ENCODE data around the gene POP4. TPM values are rescaled to one million over a fixed set of nuclear protein-coding genes. Genes with fewer than 3 reads are reported as not detected.
A peak's percentile ranks its signal among the peaks of the same experiment; 100 is the strongest.

The POP4 gene
- total and polyA plus RNA-seq, 9 of the 15 experiments (the other 6 are each of a cell fraction or from before 2014, with no cell fraction given) = 42.1 to 128 (median 99.0) TPM

DNA sequence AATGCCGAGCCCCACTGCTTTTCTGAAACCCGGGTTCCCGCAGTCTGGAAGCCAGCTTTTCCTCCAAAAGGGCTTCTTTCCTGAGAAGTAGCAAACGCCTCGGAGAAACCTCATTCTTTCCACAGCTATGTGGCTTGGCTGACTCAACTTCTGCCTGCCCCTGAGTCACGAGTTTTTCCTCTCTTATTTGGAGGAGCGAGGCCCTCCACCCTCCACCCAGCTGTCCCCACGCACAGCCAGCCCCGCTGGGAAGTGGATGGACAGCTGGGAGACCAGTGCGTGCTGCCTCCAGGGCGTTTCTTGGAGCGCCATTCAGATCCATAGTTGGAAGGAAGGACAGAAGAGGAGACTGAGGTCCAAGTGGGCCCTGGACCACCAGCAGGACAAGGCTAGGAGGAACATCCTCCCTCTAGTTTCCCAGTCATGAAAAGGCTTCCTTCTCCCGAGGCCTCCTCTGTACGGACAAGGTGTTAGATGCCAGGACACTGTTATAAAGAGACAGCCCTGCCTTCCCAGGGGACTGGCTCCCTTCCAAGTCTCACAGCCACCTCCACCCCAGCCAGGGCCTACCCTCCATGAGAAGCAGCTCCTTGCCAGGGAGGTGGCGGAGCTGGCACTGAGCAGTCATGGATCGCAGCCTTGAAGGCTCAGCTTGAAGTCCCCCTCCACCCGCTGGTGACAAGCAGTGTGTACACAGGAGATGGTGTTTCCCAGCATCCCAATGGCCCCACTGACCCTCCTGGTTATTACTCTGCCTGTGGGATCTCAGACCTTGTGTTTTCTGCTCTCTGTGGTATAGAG, 56.7 kb downstream of the POP4 start:
- H3K27ac ChIP-seq (ENCODE audit: extremely low read depth, low read depth, low read length) = peak overlapping the region; percentile 63; the same call in 2 of the 3 replicates
- H3K9ac ChIP-seq (ENCODE audit: insufficient read depth in 1 of 2, low read depth in 2 of 2, low read length in 2 of 2) = peak overlapping the region; percentile 53 to 79
- peaks cover 4% of the 10 kb centered on the region; the same call in 1 of the 3 replicates for H3K36me3 ChIP-seq (ENCODE audit: control insufficient read depth, insufficient read depth, low read length)
- in situ Hi-C loops (cut with MboI) (no loop called here), intact Hi-C loops (cut with micrococcal nuclease) (loop anchor here (5.0 kb wide), 1 partner anchor 36 kb away; no protein-coding TSS in a partner anchor)
- FAIRE-seq (no peak), ATAC-seq (no peak), DNase-seq (ENCODE audit: extremely low read depth in 1 of 4, low spot score in 3 of 4) (peak; percentile 34 to 69 (median 46))
- peak overlapping the region; percentile 48 for H2AFZ ChIP-seq (ENCODE audit: low read depth, low read length)
- no peak overlapping the region for H3K4me3 ChIP-seq
- peak overlapping the region; percentile 42 for H3K4me2 ChIP-seq (ENCODE audit: insufficient read depth, low read length)
- ChIA-PET CTCF (ENCODE audit: low intra/inter-chr PET ratio) (interaction anchor here (0.6 kb wide), 1 partner anchor 1878 kb away, joined by 5 read pairs; no protein-coding TSS in a partner anchor), POLR2A (interaction anchor here (0.7 to 1.6 kb wide), 7 partner anchors 8 to 1648 kb away, joined by 3 read pairs; no protein-coding TSS in a partner anchor)
- H4K20me1 ChIP-seq (replicated peaks; ENCODE audit: control insufficient read depth, insufficient read depth, low read length) = no peaks in the 10 kb centered on the region; the same call in 1 of the 2 replicates
- H3K27me3 ChIP-seq (ENCODE audit: control insufficient read depth in 2 of 2, insufficient read depth in 2 of 2, low read length in 2 of 2) = no peaks in the 10 kb centered on the region
- H3K9me3 ChIP-seq (replicated peaks; ENCODE audit: control insufficient read depth, insufficient read depth, low read depth, low read length) = no peaks in the 10 kb centered on the region
- peaks cover 24% of the 10 kb centered on the region for H3K79me2 ChIP-seq (ENCODE audit: control insufficient read depth, insufficient read depth, low read length)
- 28% methylated on average over 17 of the region's 17 CpGs for WGBS (ENCODE audit: insufficient coverage, low coverage, missing lambda C conversion rate)
- BruUV-seq (replicated peaks) = no TSS peak
- H3K4me1 ChIP-seq (replicated peaks in 1 of 2; ENCODE audit: control insufficient read depth in 2 of 2, insufficient read depth in 2 of 2, low read length in 2 of 2) = peaks cover 54 to 57% of the 10 kb centered on the region in 2 experiments
- no peaks in the 10 kb centered on the region for H3K9me1 ChIP-seq (ENCODE audit: control insufficient read depth, insufficient read depth, low read length)
- TF ChIP-seq ZNF76 (CRISPR knock-in tag; IDR thresholded peaks at IDR 0.05; ENCODE audit: borderline replicate concordance) (peak; percentile 42; the same call in 1 of the 2 replicates), TCF3 (CRISPR knock-in tag; IDR thresholded peaks at IDR 0.05) (no peak), SMAD1 (IDR thresholded peaks at IDR 0.05; ENCODE audit: low read depth, low read length, partially characterized antibody) (no peak), ZNF830 (CRISPR knock-in tag; IDR thresholded peaks at IDR 0.05) (no peak), ESRRA (IDR thresholded peaks at IDR 0.05; ENCODE audit: borderline replicate concordance, low read depth) (no peak), FOS (IDR thresholded peaks at IDR 0.05; ENCODE audit: extremely low read depth, insufficient read length) (peak; percentile 32), CHCHD3 (CRISPR knock-in tag; IDR thresholded peaks at IDR 0.05) (no peak), ZNF282 (CRISPR knock-in tag; IDR thresholded peaks at IDR 0.05) (no peak), PTTG1 (tag; IDR thresholded peaks at IDR 0.05; ENCODE audit: low read depth) (no peak), EHMT2 (IDR thresholded peaks at IDR 0.05) (no peak), BRD4 (IDR thresholded peaks at IDR 0.05) (no peak), CEBPG (CRISPR knock-in tag; IDR thresholded peaks at IDR 0.05) (no peak), CEBPG (tag; conservative IDR thresholded peaks at IDR 0.05 in 1 of 2, IDR thresholded peaks at IDR 0.05 in 1 of 2) (peak in 1 of 2 experiments; percentile 10; a peak in 1 of 4 replicates), E2F3 (CRISPR knock-in tag; IDR thresholded peaks at IDR 0.05) (0 out of 2 replicates have a peak, but pooled peaks have one; percentile 50), FOSL1 (tag; conservative IDR thresholded peaks at IDR 0.05) (peak; percentile 97), TRIM24 (IDR thresholded peaks at IDR 0.05) (no peak), ZNF79 (CRISPR knock-in tag; IDR thresholded peaks at IDR 0.05; ENCODE audit: low read depth) (peak; percentile 14; the same call in 1 of the 2 replicates), KAT7 (CRISPR knock-in tag; IDR thresholded peaks at IDR 0.05; ENCODE audit: borderline replicate concordance) (no peak)
- TF ChIP-seq, protein P1, sequence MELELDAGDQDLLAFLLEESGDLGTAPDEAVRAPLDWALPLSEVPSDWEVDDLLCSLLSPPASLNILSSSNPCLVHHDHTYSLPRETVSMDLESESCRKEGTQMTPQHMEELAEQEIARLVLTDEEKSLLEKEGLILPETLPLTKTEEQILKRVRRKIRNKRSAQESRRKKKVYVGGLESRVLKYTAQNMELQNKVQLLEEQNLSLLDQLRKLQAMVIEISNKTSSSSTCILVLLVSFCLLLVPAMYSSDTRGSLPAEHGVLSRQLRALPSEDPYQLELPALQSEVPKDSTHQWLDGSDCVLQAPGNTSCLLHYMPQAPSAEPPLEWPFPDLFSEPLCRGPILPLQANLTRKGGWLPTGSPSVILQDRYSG (tag; conservative IDR thresholded peaks at IDR 0.05; ENCODE audit: low read depth) = no peak
- TF ChIP-seq, protein P2, sequence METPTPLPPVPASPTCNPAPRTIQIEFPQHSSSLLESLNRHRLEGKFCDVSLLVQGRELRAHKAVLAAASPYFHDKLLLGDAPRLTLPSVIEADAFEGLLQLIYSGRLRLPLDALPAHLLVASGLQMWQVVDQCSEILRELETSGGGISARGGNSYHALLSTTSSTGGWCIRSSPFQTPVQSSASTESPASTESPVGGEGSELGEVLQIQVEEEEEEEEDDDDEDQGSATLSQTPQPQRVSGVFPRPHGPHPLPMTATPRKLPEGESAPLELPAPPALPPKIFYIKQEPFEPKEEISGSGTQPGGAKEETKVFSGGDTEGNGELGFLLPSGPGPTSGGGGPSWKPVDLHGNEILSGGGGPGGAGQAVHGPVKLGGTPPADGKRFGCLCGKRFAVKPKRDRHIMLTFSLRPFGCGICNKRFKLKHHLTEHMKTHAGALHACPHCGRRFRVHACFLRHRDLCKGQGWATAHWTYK (CRISPR knock-in tag; IDR thresholded peaks at IDR 0.05) = peak; percentile 66

Measured in K562 (cell line).